ACHN (cell line): ENCODE data around the gene ACACA.
"Not testable (repeated sequence)": the region's sequence is repeated elsewhere in the genome, so short reads cannot be mapped to it uniquely, and the experiment has no call there.

Source experiments
- DNase-seq: peaks from one replicate; pipeline ENCODE4 v3.0.0-alpha.2; 2015
- in situ Hi-C: cut with HindIII; loops from 2 replicates; pipeline ENCODE4 v1.10.0; 2017; ENCODE audit warnings: low sequenced_read_pairs, low pct_ligation_motif_present, low pct_unique_long_range_greater_than_20kb

The ACACA gene

DNA sequence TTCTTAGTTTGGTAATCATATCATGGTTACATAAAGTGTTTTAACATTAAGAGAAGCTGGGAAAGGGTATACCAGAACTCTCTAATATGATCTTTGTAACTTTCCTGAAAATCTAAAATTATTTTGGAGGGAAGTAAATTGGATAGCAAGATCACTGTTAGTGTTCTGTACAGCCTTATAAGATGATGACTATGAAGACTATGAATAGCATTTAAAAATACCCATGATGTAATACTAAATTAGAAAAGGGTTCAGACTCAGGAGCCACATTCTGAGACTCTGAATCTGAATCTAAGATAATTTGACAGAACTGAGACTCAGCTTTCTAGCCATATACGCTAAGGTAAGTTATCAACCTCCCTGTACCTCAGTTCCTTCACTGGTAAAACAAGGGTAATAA, 238.9 kb downstream of the ACACA start:
- DNase-seq = no peak
- in situ Hi-C loops = no loop called here

DNA sequence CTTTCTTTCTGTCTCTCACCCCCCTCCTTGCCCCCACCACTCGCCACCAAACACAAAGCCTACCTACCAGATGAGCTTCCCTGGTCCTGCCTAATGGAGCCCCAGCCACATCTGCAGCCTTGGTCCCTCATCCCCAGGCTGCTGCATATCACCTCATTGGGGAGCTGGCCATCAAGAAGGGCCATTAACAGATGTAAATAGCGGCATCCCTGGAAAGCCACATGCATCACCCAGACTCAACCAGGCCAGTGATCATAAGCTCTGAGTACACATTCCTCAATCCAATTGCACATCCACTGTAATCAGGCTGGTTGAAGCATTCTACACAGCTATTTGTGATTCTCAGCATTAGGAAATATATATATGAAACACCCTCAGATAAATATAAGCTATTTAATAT, 242.6 kb downstream of the ACACA start:
- in situ Hi-C loops = no loop called here

DNA sequence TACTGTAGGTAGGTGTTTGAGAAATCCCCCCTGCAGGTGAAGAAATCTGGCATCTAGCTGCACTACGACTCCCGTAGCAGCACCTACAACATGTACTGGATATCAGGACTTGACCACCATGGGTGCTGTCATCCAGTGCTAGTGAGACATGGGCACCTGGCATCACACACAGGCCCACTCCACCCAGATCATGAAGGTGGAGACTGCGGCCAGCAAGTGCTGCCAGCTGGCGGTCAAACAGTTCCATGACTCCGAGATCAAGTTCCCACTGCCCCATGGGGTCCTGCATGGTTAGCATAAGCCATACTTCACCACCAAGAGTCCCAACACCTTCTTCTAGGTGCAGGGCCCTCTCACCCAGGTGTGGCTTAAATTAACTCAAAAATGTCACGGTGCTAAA, 243.8 kb downstream of the ACACA start:
- in situ Hi-C loops = no loop called here
- DNase-seq = no peak

More for the DNA sequence above, 242.6 kb downstream of the ACACA start:
- no peak for DNase-seq

DNA sequence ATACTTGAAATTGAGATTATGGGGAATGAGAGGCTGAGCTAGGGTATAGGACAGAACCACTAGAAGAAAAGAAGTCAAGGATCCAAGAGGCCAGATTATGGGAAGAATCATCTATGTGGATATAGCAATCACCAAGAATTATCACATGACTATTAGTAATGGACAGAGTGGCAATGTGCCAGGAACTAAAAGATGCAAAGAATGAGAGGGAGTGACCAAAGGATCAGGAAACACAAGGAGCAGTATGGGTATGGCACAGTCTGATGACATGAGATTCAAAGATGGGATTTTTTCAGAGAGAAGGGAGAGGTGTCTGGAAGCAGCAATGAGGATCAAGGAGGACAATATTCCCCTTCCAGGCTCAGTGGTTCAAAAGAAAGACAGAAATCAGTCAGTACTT, 245.7 kb downstream of the ACACA start:
- in situ Hi-C loops = no loop called here
- no peak for DNase-seq

DNA sequence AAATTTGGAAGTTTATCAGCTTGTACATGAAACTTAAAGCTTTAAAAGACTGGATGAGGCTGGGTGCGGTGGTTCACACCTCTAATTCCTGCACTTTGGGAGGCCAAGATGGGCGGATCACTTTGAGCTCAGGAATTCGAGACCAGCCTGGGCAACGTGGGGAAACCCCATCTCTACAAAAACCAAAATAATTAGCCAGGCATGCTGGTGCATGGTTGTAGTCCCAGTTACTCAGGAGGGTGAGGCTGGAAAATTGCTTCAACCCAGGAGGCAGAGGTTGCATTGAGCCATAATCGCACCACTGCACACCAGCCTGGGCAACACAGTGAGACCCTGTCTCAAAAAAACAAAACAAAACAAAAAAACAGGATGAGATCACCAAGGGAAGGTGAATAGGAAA, 248.3 kb downstream of the ACACA start:
- in situ Hi-C loops = no loop called here
- DNase-seq = no peak

DNA sequence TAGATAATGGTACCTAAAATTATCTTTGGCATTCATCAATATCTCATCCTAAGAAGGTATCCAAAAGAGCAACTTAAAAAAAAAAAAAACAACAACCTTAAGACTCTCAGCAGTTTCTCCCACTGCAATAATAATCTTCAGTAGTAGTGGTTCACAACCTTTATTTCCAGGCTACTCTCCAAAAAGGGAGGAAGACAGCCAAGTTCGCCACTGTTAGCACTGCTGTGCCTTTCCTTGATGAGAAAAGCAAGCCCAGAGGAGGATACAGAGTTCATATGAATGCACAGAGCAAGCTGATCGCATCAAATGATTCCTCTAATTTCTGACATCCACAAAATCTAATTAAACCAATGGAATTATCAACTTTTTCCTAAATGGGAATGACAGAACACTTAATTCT, 258.5 kb downstream of the ACACA start:
- in situ Hi-C loops = no loop called here
- no peak for DNase-seq

DNA sequence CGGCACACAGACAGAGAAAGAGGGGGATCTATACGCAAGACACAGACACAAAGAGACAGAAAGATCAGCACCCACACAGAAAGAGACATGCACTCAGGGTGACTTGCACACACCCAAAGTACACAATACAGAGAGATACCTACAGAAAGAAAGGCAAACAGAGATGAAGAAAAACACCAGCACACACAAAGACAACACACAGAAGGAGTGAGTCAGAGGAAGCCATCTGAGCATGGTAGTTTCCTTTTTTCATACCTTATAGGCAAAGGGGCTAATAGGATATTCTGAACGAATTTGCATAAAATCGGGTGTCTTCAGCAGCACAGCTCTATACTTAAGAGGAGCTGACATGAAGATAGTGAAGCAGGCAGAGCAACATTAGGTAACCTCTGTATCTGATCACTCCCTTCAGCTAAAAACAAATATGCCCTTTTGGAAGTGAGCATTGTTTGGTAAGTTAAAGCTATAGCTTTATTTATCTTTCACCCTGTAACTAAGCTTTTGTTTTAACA, 259.3 kb downstream of the ACACA start:
- in situ Hi-C loops = no loop called here
- DNase-seq = no peak

DNA sequence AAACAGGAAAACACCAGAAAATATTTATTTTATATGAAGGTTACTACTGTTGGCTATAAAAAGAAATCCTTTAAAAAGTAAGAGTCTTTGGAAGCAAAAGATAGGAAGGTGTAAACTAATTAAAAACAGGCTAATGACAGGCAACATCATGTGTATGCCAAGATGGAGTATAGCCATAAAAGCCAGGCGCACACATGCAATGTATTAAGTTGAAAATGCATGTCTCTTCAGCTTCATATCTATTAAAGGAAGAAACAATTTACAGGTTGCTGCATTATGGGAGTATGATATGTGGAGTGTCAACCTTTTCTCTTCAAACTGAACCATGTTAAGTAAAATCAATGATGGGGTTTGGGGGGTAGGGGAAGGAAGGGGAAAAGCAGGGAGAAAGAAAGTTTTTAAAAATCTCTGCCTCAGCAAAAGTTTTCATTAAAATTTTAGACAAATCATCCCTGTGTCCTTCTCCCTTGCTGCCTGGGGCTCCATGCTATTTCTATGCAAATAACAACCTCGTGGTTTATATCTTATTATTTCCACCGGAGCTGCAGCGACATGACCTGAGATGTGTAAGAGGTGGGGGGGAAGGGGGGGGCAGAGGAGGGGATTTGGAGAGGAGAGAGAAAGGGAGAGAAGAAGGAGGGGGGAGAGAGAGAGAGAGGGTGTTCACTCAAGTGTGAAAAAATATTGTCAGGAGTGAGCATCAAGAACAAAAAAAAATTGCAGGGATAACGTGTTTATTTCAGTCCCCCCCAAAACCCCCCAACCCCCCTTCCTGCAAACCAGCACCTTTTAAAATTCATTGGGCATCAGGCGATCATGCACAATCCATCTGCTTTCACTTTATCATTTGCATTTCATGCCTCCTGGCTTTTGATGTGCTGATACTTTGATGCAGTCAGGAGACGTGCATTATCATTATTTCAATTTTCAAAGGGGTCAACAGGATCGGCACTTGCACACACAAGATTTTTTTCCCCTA, 260.3 kb downstream of the ACACA start:
- in situ Hi-C loops = no loop called here
- DNase-seq = no peak

DNA sequence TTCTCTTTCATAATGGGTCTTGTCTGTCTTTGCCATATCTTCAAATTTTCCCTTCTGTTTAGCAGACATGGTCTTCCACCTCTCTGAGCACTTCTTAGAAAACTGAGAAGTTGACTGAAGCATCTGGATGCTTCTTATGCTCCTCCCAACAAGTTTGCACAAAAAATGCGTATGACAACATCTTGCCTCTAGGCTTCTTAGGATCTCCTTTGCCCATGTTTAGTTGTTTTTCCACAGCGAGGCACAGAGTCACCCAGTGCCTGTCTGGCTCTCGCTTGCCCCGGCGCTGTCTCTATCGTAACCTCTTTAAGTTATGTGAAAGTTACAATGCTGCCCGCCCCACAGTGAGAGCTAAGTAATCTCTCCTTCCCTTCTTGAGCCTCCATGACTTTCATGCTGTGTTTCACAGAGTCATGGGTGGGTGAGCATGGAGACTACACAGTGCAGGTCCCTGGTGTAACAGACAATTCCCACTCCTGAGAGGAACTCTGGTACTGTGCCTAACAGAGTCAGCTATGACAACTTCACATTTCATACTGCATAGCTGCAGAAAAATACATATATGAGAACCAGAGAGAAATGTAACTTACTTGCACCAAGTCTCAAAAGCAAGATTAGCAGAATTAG, 262.4 kb downstream of the ACACA start:
- in situ Hi-C loops = no loop called here
- no peak for DNase-seq

DNA sequence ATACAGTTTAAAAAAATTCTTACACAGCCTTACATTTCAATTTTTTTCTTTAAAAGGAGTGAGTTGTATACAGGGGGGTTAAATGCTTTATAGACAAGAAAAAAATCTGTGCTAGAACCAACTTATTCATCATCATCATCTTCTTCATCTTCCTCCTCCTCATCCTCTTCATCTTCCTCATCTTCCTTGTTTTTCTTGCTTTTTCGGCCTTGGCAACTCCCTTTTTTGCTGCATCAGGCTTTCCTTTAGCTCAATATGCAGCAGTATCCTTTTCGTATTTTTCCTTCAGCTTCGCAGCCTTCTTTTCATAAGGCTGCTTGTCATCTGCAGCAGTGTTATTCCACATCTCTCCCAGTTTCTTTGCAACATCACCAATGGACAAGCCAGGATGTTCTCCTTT, 263.1 kb downstream of the ACACA start:
- in situ Hi-C loops, DNase-seq: not testable (repeated sequence)

DNA sequence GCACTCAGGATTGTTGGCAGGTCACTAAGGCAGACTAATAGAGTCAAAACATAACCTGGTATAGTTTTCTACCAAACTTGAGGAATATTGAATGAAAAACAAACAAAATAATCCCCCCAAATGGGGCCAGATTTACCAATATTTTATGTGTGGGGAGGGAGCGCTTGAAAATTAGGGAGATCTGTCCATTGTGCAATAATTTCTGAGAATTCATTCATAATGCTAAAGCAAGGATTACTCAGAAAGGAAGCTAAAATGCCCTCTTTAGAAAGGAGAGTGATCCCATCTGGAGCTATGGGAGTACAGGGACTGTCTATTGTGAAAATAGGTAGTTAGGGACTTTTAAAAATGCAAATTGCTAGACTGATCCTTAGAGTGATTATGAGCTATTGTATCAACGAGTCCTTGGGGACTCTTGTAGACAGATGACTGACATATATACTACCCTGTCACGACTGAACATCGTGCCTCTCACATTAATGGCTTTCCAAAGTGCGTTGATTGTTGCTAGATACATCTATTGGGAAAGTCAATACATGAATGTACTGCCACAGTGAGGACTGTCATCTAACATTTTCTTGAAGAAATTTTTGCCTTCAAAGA, 264.2 kb downstream of the ACACA start:
- in situ Hi-C loops = no loop called here

DNA sequence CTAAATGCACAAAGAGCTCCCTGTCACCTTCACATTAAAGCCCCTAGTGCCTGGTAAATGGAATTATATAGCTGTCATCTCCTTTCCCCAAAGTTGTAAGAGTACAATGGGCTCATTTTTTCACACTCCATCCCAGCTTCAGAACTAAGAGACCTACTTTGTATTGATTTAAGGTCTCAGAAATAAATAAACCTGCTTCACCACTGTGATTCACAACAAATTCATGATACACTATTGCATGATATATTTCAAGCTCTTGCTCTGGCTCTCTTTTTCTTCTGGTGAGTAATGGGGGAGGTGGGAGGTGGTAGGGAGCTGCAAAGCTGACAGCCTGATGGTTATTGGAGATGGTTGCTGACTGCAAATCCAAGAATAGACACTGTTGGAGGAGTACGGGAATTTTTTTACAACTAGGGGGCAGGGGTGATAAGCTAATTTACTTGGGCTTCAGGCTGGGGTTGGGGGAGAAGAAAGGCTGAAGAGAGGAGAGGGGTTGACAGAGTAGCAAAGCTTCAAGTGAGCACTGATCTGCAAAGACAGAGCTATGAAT, 268.0 kb downstream of the ACACA start:
- in situ Hi-C loops = no loop called here

More for the DNA sequence above, 264.2 kb downstream of the ACACA start:
- DNase-seq = no peak

DNA sequence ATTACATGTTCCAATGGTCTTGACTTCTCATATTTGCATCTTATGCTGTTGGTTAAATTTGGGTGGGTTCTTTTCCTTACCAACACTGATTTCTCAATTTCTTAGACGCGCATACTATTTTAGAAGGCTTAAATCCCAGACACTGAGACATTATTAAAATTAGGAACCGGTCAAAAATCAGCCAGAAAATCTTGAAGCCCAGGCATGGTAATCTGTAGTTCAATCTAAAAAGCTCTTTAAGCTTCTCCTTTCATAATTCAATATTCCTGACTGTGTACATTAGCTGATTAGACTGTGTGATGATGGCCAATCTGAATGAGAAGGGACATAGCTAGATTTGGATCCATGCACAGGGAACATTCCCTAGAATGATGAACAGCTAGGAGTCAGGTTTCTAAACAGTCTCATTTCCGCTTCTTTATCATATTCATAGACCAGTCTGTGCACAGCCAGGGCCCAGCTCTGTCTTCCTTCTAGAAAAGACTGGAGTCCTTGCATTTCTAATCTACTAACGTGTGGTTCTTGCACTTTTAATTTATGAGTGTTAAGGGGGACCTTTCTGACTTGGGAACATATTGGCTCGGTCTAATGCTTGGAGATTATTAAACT, 268.6 kb downstream of the ACACA start:
- in situ Hi-C loops = no loop called here
- DNase-seq = no peak

More for the DNA sequence above, 268.0 kb downstream of the ACACA start:
- DNase-seq = no peak

DNA sequence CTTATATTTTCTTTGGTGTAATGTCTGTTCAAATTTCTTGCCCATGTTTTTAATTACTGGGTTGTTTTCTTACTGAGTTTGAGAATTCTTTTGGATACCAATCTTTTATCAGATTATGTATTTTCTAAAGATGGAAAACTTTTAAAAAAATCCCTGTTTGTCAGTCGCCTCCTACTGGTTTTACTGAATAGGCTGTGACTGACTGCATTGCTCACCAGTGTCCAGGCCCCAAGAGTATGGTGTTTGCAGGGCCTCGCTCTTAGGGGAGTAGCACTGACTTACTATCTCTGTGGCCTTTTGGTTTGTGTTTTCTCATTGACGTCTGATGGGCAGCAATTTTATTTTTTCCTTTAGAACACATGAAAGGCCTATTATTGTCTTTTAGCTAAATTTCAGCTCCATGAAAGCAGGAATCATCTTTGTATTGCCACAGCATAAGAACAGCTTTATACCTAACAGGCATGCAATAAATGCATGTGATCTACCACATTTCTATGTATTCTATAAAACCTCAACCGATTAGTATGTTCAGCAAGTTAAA, 269.5 kb downstream of the ACACA start:
- no peak for DNase-seq
- in situ Hi-C loops = no loop called here

DNA sequence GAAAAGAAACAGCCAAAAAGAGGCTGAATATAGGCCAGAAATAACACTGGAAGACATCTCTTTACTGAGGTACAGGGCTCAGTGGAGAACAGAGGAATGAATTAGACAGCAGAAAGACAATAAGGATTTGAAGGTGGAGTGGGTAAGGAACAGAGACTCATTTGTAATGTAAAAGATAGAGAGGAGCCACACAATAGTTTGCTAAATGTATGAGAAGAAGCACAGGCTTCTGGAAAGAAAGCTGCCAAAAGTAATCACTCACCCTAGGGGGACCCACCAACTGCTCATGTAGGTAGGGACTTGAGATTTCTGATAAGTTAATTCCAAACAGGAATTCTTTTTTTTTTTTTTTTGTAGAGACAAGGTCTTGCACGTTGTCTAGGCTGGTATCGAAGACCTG, 271.1 kb downstream of the ACACA start:
- DNase-seq = no peak
- in situ Hi-C loops = no loop called here

DNA sequence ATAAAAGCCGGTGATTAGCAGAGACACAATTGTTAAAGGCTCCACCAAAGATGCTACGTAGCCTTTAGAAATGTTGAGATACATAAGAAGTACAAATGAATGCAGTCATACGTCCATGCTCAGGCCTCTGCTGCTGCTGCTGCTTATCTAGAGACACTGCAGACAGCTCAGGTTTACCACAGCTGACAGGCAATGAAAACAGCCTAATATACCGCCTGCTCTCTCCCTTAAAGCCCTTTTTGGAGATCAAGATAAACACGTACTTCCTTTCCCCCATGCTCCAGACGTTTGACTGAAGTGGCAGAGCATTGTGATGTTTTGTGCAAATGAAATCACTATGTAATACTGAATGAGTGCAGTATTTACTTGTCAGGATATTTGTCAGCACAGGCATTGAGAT, 272.6 kb downstream of the ACACA start:
- DNase-seq = no peak
- in situ Hi-C loops = no loop called here

DNA sequence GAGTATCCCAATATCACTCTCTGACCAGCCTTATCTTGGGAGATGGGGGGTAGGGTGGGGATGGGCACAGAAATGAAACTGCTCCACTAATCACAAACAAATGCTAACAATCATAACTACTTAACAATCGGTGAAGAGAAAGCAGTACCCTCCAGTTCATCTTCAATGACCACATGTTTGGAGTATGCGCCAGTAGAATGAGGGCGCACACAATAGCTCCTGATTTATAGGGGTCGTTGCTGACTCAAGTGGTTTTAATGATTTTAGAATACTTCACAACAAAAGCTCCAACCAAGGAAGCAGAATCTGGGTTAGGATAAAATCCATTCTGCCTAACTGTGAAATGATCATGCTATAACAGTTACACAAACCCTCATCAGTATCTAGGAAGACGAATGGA, 273.5 kb downstream of the ACACA start:
- DNase-seq = no peak
- in situ Hi-C loops = no loop called here
